Left ventricle myocardium superior (tissue), 1 donor: ENCODE data around the gene CIRBP. TPM values are rescaled to one million over a fixed set of nuclear protein-coding genes. Genes with fewer than 3 reads are reported as not detected.

Experiments
- ATAC-seq: fragments of 200-7000 bp; cut with Tn5 transposase; one replicate; pipeline ENCODE4 v1.9.1; 2020; ENCODE audit warnings: mild to moderate bottlenecking, moderate library complexity
- DNase-seq: peaks from one replicate; pipeline ENCODE4 v3.0.0-alpha.2; 2020
- intact Hi-C: fragments of 100-400 bp; cut with micrococcal nuclease; formaldehyde crosslinking; loops from one replicate; pipeline ENCODE4 v1.11.0; 2022
- long read RNA-seq: library from polyadenylated mRNA; unstranded; transcript quantifications from one replicate; pipeline ENCODE4 v2.0.0, GENCODE V29; 2021
- total RNA-seq: library from RNA; stranded (reverse); fragmentation: NEBNext Ultra II Directional; extraction: Animal tissue kit (Norgen Biotek cat#: 25700); gene quantifications from one replicate; pipeline ENCODE4 v1.2.1, GENCODE V29; 2021
- donor health status: DM: no; HTN: yes; CAD: no; lungs with severe emphysema.

CIRBP gene
- 248 TPM for total RNA-seq
- long read RNA-seq, transcript CIRBP-210 (8 exons, 938 nt), result minor isoform, 5 of 277 reads
- long read RNA-seq, transcript CIRBP-246 (6 exons, 1,043 nt), result minor isoform, 6 of 277 reads
- long read RNA-seq, transcript CIRBP-201 (7 exons, 1,328 nt), result major isoform, 181 of 277 reads
- long read RNA-seq, transcript CIRBP-245 (2 exons, 1,044 nt), result minor isoform, 11 of 277 reads
- long read RNA-seq, partial matches to known transcripts, result 16 of 277 reads
- long read RNA-seq, other reads (novel, unspliced or antisense), result 52 of 277 reads

- DNase-seq, result peak; percentile 100
- intact Hi-C loops, result no loop called here
- ATAC-seq, result peak; percentile 74
Measured at GRCh38 chr19:1269065-1269477, at the start of gene CIRBP. TSS of gene CIRBP (plus strand) at chr19:1269332. CDS start at chr19:1270934, 1,602 bp downstream.

GRCh38 chr19:1219786-1220476, 49.2 kb upstream of the CIRBP start:
- intact Hi-C loops, result no loop called here

DNA sequence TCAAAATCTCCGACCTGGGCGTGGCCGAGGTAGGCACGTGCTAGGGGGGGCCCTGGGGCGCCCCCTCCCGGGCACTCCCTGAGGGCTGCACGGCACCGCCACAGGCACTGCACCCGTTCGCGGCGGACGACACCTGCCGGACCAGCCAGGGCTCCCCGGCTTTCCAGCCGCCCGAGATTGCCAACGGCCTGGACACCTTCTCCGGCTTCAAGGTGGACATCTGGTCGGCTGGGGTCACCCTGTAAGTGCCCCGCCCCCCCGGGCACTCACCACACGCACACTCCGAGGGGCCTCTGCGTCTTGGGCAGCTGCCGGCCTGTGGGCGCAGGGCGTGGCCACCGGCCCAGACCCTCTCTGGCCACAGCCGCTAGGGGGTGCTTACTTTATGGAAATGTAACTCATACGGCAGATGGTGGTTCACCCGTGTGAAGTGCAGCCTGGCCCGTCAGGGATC, 48.6 kb upstream of the CIRBP start:
- intact Hi-C loops, result no loop called here
- no peak for ATAC-seq
- no peak for DNase-seq

More at GRCh38 chr19:1219786-1220476, 49.2 kb upstream of the CIRBP start:
- ATAC-seq (no peak), DNase-seq (no peak)

DNA sequence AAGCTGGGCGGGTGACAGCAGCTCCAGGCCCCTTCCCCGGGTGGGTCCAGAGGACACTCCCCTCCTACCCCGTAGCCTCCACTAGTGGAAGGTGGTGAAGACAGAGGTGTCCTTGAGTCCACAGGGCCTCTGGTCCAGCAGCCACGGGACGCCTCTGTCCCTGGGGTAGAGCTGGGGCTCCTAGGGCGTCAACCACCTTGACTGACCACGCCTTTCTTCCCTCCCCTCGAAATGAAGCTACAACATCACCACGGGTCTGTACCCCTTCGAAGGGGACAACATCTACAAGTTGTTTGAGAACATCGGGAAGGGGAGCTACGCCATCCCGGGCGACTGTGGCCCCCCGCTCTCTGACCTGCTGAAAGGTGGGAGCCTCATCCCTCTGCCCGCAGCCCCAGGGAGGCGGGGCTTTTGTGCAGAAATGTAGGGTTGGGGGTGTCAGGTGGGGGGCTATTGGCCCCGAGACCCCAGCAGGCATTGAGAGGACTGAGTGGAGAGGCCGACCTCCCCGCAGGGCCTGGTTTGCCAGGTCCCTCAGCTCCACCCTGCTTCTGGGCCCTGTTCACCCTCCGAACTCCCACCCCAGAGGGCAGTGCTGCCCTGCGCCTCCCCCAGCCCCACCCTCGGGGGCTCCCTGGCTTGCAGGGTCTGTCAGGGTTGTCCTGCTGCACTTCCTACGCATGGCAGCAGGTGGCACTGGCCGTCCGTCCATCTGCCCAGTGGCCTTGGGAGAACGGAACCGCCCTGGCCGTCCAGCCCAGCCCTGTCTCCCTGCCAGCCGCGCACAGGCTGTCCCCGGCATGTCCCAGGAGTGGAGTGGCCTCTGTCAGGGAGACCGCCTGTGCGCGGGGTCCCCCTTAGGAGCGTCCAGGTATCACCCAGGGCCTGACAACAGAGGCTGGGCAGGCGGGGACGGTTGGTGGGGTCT, 47.9 kb upstream of the CIRBP start:
- ATAC-seq (peak; percentile 70), DNase-seq (peak; percentile 89)
- intact Hi-C loops, result no loop called here

GRCh38 chr19:1221904-1222255, 47.3 kb upstream of the CIRBP start:
- no peak for DNase-seq
- no peak for ATAC-seq
- intact Hi-C loops, result no loop called here

DNA sequence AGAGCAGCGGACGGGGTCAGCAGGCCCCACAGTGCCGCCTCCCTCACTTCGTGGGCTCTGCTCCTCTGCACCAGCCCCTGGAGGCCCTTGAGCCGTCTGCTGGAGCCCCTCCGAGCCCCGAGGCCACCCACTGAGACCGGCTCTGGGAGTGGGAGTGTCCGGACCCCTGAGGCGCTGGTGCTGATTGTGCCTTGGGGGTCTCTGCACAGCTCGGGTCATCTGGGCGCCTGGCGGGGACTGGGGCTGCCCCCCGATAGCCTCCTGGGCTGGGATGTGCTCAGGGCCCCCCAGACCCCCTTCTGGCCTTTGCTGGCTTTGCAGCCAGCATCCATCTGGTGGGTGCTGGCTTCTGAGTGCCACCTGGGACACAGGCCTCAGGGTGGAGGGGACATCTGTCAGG, 46.7 kb upstream of the CIRBP start:
- ATAC-seq (no peak), DNase-seq (no peak)
- intact Hi-C loops, result no loop called here

GRCh38 chr19:1223018-1223855, 45.9 kb upstream of the CIRBP start:
- intact Hi-C loops, result no loop called here
- ATAC-seq (peak; percentile 4), DNase-seq (peak; percentile 63)

GRCh38 chr19:1224047-1224825, 44.9 kb upstream of the CIRBP start:
- intact Hi-C loops, result no loop called here
- ATAC-seq, result no peak
- no peak for DNase-seq

DNA sequence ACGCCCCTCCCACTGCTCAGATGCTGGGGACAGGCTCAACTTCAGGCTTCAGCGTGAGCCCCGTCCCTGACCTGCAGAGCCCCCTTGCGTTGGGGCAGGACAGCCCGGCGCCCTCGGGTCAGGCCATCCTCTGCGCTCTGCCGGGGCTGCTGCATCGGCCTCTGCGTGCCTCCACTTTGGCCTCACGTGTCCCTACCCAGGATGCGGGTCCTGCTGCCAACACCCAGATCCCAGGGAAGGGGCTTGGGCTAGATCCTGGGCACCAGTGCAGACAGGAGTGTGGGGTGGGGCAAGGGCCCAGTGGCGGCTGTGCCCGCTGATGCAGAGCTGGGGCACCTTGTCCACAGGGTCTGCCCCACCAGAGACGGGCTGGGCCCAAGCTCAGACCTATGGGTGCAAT, 44.3 kb upstream of the CIRBP start:
- DNase-seq (no peak), ATAC-seq (no peak)
- intact Hi-C loops, result no loop called here

GRCh38 chr19:1225440-1226226, 43.5 kb upstream of the CIRBP start:
- DNase-seq (no peak), ATAC-seq (no peak)
- intact Hi-C loops, result no loop called here

GRCh38 chr19:1226227-1226518, 43.0 kb upstream of the CIRBP start:
- DNase-seq (no peak), ATAC-seq (no peak)
- intact Hi-C loops, result no loop called here

GRCh38 chr19:1226522-1227303, 42.4 kb upstream of the CIRBP start:
- intact Hi-C loops, result no loop called here
- ATAC-seq (no peak), DNase-seq (no peak)

- DNase-seq (no peak), ATAC-seq (no peak)
- intact Hi-C loops, result no loop called here
Measured at GRCh38 chr19:1227304-1228054, 41.7 kb upstream of the CIRBP start.

- ATAC-seq (no peak), DNase-seq (no peak)
- intact Hi-C loops, result no loop called here
Measured at GRCh38 chr19:1228161-1228957, 40.8 kb upstream of the CIRBP start.

- intact Hi-C loops, result no loop called here
- DNase-seq, result no peak
- no peak for ATAC-seq
Measured at GRCh38 chr19:1229056-1229923, 39.8 kb upstream of the CIRBP start.
